Hippocampal formation (tissue), 2 donors: Measurements from ENCODE around the gene IPCEF1.
"Not testable (repeated sequence)": the region's sequence is repeated elsewhere in the genome, so short reads cannot be mapped to it uniquely, and the experiment has no call there.

Experiments used
- DNase-seq, 2 donors: peaks; one replicate each; lab custom pipeline; 2025; lab: John Stamatoyannopoulos, UW

Gene IPCEF1

DNA sequence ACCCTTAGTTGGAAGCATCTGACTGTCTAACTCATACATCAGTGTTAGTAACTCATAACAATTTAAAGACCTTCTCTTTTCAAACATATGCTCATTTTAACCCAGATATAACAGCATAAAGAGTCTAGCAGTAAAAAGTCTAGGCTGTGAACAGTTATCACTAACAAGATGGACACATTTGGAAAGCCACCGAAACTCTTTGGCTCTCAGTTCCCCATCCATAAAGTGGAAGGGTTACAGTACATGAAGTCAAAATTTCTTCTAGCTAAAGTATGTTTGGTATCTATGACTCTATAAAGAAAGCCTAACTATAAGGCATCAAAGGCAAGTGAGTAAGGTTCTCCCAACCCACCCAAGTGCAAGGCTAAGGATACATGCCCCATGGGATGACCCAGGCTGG lies 22.5 kb downstream of the IPCEF1 start:
- DNase-seq: not testable (repeated sequence)

DNA sequence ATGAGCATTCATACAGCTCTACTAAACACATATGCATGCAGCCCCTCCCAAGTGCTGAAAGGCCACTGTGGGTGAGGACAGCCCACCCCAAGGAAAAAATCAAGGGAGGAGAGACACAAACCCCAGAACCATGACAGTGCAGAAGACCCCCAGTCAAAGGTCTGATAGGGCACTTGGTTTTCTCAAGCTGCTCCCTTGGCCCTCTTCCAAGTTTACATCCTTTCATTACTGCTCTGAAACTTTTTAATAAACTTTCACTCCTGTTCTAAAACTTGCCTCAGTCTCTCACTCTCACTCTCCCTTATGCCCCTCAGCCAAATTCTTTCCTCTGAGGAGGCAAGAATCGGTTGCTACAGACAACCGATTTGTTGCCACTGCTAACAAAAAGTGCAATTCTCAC lies 24.9 kb downstream of the IPCEF1 start:
- no peak for DNase-seq

DNA sequence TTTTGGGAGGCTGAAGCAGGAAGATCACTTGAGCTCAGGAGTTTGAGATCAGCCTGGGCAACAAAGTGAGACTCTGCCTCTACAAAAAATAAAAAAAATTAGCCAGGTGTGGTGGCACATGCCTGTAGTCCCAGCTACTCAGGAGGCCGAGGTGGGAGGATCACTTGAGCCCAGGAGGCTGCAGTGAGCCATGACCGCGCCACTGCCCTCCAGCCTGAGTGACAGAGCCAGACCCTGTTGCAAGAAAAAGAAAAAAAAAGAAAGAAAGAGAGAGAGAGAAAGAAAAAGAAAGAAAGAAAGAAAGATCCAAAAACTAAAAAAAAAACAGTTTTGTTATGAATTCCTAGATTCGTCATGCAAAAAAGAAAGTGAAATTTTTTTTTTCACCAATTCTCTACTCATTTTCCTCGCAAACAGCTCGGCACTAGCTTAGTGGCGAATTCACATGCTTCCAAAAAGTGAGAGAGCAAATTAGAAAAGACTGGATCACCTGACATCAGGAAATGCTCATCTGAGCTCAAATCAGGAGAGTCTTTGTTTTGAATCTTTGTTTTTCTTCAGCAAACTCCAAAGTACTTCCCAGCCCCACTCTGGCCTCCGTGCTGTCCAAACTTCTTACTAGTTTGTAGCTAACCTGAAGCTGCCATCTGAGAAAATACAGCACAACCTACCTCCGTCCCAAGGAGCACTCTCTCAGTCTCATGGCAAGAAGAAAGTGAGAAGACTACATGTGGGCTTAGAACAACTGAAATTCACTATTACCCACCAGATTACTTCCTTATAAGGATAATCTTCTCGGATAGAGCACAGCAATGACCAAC lies 27.0 kb downstream of the IPCEF1 start:
- no peak for DNase-seq

DNA sequence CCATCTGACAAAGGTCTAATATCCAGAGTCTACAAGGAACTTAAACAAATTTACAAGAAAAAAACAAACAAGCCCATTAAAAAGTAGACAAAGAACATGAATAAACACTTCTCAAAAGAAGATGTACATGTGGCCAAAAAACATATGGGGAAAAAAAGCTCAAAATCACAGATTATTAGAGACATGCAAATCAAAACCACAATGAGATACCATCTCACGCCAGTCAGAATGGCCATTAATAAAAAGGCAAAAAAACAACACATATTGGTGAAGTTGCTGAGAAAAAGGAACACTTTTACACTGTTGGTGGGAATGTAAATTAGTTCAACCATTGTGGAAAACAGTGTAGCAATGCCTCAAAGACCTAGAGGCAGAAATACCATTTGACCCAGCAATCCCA lies 29.3 kb downstream of the IPCEF1 start:
- not testable (repeated sequence) for DNase-seq

DNA sequence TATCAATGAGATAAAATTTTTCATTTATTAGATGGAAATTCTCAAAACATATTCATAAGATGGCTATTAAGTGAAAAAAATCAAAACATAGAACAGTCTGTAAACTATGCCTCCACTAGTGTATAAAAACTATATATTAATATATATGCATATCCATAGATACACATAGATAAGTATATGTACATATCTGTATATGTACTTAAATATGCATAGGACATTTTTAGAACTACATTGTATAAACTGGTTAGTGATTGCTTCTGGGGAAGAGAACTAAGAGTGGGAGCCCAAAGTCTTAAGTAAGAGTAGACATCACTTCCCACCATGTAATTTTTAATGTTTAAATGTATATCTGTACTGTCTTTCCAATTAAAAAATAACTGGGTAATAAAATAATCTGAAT lies 31.5 kb downstream of the IPCEF1 start:
- DNase-seq: no peak

DNA sequence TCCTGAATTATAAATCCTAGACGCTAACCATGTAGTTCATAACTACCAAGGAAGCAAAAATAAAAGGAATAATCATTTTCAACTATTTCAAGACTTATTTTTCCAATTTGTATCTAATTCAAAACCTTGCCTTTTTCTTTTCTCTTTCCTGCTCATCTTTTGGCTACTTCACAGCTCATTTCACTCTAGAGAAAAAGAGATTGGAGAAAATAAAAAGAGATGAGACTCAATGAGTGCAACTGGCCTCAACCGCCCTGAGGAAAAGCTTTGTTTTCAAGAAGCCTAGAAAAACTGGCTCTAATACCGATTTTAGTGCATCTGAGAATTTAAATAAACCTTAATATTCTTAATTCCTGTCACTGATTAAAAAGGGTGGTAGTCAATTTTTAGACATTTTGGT lies 36.4 kb downstream of the IPCEF1 start:
- DNase-seq: no peak

DNA sequence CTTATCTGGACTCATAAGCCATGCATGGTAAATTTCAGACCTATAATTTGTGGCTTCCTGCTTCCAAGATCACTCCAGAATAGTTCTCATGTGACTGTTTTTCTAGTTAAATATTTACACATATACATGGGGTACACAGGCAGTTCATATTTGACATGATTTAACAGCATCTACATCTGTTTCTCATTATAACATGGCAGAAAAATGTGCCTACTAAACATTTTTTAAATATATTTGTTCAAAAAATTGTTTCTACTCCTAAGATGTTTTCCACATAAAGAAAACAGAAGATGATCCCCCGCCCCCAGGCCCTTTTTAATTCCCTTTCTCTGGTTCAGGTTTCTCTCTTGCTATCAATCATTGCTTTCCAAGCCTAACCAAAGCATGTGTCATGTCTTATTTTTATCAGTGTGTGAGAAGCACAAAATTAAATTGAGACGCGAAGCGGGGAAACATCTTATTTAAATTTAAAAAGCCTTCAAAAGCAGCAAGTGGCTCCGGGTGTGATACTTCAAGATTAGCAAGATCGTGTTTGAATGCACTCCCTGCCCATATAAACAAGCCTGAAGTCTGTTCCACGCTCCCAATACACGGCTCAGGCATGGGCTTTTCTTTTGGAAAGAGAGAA lies 37.3 kb downstream of the IPCEF1 start:
- no peak for DNase-seq

DNA sequence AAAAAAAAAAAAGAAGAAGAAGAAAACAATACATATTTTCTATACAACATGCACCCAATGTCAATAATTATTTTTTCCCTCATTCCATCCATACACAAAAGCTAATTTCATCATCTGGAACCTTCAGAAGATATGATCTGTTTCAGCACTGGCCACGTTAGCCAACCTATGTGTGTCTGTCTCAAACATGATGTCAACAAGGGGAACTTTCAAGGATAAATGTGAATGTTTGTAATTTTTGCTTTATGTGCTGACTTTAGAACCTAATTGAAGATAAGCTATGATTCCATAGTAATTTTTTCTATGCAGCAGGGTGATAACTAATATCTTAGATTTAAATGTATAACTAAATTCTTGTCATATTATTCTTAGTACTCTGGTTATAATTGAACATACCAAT lies 37.9 kb downstream of the IPCEF1 start:
- no peak for DNase-seq

DNA sequence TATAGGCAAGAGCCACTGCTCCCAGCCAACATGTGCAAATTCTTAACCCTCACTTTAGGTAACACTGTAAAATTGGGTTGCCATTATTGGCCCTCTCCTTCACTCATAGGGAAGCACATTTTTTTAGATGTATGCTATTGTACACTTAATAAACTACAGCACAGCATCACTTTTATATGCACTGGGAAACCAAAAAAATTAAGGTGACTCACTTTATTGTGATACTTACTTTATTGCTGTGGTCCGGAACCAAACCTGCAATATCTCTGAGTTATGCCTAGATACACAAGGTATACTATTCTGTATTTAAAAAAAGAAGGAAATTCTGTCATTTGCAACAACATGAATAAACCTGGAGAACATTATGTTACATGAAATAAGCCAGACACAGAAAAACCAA lies 40.5 kb downstream of the IPCEF1 start:
- DNase-seq: no peak

DNA sequence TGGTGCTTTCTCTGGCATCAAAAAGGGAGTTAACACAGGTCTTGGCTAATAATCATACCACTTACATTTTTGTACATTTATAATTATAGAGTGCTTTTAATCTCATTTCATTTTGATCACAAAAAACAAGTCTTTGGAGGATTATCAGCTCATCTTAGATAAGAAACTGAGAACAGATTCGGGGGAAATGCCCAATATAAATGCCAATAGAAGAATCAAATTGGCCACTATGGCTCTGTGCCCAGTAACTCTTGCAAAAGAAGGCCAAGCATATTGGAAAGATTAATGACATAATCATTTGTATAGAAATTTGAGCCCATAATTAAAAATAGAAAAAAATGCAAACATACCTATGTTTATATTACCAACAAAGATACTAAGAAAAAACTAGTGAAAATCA lies 42.5 kb downstream of the IPCEF1 start:
- no peak for DNase-seq

DNA sequence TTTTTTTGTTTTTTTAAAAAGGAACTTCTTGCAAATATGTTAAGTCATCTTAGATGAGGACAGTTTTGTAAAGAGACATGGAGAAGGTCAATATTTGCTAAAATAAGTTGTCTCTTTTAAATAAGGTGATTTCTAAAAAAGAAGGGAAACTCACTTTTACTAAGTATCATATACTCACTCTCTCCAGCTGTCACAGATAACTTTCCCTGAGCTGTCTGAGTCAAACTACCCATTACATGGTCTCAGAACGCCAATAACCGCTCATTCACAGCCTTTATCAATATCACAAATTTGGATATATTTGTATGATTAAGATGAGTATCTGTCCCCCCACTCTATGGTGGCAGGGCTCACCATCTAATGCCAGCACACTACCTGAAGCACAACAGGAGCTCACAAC lies 47.6 kb downstream of the IPCEF1 start:
- DNase-seq: no peak

DNA sequence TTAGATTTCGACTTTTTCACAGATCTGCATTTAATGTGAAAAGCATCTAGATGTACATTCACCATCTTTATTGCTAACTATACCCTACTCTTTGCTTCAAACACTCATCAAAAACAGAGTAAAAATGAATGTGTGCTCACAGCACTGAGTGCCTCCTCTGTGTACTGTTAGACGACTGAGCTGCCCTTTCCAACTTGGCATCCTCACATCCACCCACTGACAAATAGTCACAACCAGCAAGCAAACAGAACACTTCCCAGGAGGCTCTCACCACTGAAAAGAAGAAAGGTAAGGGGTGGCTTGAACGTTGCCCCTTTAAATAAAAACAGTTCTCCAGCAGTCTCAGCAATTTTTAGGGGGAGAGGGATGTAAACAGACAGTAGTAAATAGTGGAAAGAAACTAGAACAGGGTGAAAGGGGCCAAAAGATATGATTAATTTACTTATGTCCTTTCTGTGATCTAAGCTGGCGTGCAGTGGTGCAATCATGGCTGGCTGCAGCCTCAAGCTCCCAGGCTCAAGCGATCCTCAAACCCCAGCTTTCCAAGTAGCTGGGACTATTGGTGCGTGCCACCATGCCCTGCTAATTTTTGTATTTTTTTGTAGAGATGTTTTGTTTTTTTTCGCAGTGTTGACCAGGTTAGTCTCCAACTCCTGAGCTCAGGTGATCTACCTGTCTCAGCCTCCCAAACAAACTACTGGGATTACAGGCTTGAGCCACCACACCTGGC lies 48.7 kb downstream of the IPCEF1 start:
- no peak for DNase-seq

DNA sequence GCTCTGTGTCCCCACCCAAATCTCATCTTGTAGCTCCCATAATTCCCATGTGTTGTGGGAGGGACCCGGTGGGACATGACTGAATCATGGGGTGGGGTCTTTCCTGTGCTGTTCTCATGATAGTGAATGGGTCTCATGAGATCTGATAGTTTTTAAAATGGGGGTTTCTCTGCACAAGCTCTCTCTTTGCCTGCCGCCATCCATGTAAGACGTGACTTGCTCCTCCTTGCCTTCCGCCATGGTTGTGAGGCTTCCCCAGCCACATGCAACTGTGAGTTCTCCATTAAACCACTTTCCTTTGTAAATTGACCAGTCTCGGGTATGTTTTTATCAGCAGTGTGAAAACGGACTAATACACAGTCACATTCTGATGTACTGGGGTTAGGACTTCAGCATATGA lies 49.5 kb downstream of the IPCEF1 start:
- DNase-seq: not testable (repeated sequence)

DNA sequence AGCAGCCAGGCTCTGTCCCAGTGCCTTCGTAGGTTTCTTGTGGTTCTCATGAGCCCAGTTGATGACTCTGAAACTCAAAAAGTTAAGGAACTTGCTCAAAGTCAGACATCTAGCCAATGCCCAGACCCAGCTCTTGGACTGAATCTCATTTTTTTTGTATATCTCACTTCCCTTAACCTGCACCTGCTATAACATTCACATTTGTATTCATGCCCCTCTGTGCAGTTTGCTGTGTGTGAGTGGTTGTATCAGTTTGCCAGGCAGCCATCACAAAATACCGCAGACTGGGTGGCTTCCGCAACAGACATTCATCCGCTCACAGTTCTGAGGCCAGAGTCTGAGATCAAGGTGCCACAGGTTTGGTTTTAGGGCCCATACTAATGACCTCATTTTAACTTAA lies 49.9 kb downstream of the IPCEF1 start:
- no peak for DNase-seq

DNA sequence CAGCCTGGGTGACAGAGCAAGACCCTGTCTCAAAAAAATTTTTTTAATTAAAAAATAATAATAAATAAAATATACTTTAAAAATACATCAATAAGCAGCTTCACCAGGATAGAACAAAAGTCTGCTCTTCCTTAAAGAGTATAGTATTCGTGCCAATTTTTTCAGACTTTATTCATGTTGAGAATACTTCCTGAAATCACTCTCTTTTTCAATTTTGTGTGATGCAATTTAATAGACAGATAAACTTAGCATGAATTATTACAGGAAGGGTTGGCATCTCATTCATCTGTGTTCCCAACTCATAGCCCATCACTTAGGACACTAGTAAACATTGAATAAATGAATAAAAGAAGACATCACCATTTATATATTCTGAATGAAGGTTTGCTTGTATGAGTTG lies 52.4 kb downstream of the IPCEF1 start:
- DNase-seq: no peak

DNA sequence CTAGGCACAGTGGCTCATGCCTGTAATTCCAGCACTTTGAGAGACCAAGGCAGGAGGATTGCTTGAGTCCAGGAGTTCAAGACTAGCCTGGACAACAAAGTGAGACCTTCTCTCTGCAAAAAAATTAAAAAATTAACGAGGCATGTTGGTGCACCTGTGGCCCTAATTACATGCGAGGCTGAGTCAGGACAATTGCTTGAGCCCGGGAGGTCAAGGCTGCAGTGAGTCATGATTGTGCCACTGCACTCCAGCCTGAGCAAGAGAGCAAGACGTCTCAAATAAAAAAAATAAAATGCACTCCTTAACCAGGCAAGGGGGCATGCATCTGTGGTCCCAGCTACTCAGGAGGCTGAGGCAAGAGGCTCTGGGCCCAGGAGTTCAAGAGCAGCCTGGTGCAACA lies 53.0 kb downstream of the IPCEF1 start:
- not testable (repeated sequence) for DNase-seq

DNA sequence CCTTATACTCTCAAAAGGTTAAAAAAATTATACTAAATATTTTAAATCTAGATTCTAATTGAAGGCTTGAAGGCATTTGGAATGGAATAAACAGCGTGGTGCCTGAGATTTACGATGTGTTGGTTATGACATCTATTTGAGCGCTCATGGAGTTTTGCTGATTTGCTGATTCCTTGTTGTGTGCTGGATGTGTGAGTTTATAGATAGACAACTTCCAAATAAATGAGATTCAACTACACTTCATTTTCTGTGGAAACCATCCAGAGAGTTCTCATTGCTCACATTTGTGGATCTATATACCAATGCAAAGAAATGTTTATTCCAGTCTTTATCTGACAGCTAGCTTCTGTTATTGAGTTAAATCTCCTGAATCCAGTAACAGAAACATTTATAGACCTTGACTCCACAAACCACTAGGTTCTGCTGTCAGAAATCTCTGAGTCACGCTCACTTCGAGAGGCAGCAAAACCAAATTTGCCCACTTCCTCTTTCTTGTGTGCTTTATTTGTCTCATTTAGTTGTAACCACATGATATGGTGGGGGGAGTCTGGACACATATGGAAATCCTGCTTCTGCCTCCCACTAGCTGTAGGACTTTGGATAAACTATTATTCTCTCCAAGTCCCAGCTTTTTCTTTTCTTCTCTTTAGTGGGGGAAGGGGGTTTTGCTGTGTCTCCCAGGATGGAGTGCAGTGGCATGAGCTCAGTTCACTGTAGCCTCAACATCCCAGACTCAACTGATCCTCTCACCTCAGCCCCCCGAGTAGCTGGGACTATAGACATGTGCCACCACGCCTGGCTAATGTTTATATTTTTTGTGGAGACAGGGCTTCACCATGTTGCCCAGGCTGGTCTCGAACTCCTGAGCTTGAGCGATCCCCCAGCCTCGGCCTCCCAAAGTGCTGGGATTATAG lies 54.5 kb downstream of the IPCEF1 start:
- no peak for DNase-seq

DNA sequence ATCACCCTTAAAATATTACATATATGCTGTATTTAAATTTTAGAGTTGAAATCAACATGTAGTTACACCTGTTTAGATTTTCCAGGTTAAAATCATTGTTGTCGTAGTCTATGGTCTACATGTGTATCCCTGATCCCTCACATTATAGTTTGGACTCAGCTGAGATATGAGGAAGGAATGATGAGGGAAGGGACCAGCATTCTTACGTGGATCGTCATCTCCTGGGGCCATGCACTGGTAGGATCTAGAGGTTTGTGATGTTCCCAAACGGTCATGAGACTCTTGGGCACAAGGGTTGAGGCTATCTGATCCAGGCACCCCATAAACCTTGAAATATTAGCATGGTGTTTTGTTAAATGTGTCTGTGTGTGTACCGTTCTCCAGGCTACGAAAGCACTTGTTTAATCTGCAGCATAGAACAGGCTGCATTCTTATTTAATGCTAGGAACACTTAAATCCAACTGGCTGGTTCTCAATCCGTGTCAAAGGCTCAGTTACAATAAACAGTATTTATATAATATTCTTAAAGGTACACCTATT lies 55.4 kb downstream of the IPCEF1 start:
- no peak for DNase-seq

DNA sequence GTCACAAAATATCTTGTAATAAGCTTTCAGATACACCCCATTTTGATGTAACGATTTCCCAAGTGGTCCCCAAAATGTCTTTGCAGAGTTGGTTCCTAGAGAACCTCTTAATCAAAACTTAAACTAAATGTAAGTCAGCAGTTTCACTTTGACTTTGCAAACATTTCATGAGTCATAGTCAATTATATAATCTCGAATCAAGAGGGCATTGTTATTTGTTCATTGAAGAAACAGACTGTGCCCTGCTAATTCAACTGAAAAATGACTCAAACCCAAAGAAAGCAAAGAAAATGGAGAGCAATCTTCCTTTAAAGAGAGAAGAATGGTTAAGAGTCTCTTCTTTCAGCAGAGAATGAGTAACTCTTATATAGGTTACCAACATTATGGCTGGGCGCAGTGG lies 58.3 kb downstream of the IPCEF1 start:
- DNase-seq: no peak

DNA sequence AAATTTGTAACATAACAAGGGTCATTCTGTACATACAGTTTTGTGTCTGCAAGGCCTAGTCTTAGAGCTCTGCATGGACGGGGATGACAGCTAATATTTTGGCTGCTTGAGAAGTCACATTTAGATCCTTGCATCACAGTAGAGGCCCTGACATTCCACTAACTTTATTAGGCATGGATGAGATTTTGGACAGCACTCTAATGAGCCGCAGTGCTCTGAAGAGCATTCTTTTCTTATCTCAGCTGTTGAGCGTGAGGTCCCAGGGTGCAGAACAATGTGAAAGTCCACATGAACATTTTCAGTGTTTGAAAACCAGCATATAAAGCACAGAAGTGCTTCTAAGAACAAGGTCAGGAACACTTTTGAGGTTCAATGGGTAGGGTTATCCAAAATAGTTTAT lies 58.9 kb downstream of the IPCEF1 start:
- no peak for DNase-seq

DNA sequence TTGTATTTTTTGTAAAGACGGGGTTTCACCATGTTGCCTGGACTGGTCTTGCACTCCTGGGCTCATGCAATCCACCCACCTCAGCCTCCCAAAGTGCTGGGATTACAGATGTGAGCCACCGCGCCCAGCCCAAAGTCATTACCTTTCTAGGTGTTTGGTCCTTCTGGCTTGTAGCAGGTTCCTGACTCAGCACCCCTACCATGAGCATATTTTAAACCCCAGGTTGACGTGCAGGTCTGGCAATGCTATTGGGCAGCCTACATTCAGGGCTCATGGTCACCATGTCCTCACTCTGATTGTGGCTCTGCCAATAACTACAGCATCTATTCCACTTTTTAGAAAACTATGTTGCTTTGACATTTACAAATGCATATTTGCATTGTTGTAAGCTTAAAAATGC lies 59.4 kb downstream of the IPCEF1 start:
- DNase-seq: no peak

DNA sequence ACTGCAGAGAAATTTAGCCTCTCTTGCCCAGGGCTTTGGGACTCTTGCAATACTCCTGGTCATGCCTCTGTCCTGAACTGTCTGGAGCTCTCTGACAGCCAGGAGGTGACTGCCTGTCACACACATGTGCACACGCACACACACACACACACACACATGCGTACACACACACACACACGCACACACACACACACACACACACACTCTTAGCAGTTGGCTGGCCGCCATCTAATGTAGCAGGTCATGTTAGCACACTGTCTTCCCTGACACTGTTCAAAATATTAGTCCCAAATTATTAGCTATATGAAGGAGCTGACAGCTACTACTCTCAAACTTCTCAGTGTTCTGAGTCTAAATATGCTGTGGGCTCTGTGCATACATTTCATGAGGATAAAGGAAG lies 60.9 kb downstream of the IPCEF1 start:
- DNase-seq: no peak
